Mucosa of descending colon (tissue), 3 donors: ENCODE data around the gene KTN1. TPM values are rescaled to one million over a fixed set of nuclear protein-coding genes. Genes with fewer than 3 reads are reported as not detected.

Experiments used
- ATAC-seq: fragments of 200-7000 bp; cut with Tn5 transposase; one replicate; pipeline ENCODE4 v1.9.1; 2020; ENCODE audit warnings: mild to moderate bottlenecking, moderate library complexity
- DNase-seq, 3 donors: peaks; one replicate each; pipeline ENCODE4 v3.0.0-alpha.2; 2020
- H3K36me3 ChIP-seq: fragments of 200-600 bp; one replicate; pipeline ENCODE4 v1.8.0; 2021; ENCODE audit warnings: low read depth, mild to moderate bottlenecking
- H3K4me1 ChIP-seq: fragments of 200-600 bp; one replicate; pipeline ENCODE4 v1.8.0; 2021; ENCODE audit warnings: low read depth, mild to moderate bottlenecking
- H3K4me3 ChIP-seq: fragments of 200-600 bp; one replicate; pipeline ENCODE4 v1.8.0; 2021; ENCODE audit warnings: mild to moderate bottlenecking
- H3K9me3 ChIP-seq: fragments of 200-600 bp; one replicate; pipeline ENCODE4 v1.8.0; 2021; ENCODE audit warnings: mild to moderate bottlenecking
- intact Hi-C, 2 donors: fragments of 100-400 bp; cut with DNase I in 1 of 2; cut with micrococcal nuclease in 1 of 2; formaldehyde crosslinking; loops; one replicate each; pipeline versions ENCODE4 v1.11.0 to v1.11.1; 2022; cut with DNase I, micrococcal nuclease
- total RNA-seq, 3 donors: library from RNA; stranded (reverse); fragmentation: NEBNext Ultra II Directional in 2 of 3; extraction: Animal tissue kit (Norgen Biotek cat#: 25700) in 2 of 3; gene quantifications; one replicate each; pipeline versions ENCODE4 v1.2.1 to v1.2.4, GENCODE V29; 2021 to 2023
- TF ChIP-seq, protein P1 (sequence below): fragments of 200-600 bp; IDR thresholded peaks from one replicate; pipeline ENCODE4 v1.8.0; 2022; ENCODE audit warnings: antibody characterized with exemption, mild to moderate bottlenecking
- donor health status: DM: no; HTN: no; CAD: no; lungs with moderate emphysema.
- donor health status: DM: no; HTN: no; CAD: no.
- donor health status: DM: no; HTN: yes; CAD: no.

Gene KTN1
- total RNA-seq, 3 donors from 2014 or later: 181 to 299 (median 251) TPM

- TF ChIP-seq, protein P1, sequence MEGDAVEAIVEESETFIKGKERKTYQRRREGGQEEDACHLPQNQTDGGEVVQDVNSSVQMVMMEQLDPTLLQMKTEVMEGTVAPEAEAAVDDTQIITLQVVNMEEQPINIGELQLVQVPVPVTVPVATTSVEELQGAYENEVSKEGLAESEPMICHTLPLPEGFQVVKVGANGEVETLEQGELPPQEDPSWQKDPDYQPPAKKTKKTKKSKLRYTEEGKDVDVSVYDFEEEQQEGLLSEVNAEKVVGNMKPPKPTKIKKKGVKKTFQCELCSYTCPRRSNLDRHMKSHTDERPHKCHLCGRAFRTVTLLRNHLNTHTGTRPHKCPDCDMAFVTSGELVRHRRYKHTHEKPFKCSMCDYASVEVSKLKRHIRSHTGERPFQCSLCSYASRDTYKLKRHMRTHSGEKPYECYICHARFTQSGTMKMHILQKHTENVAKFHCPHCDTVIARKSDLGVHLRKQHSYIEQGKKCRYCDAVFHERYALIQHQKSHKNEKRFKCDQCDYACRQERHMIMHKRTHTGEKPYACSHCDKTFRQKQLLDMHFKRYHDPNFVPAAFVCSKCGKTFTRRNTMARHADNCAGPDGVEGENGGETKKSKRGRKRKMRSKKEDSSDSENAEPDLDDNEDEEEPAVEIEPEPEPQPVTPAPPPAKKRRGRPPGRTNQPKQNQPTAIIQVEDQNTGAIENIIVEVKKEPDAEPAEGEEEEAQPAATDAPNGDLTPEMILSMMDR: no peak
- no peak for DNase-seq
- intact Hi-C loops: no loop called here
- no peaks in the 10 kb centered on the region for H3K9me3 ChIP-seq
- ATAC-seq: no peak
- H3K4me1 ChIP-seq: no peaks in the 10 kb centered on the region
- H3K36me3 ChIP-seq: peaks cover under 1% of the 10 kb centered on the region
- no peak overlapping the region for H3K4me3 ChIP-seq
These were observed 45.5 kb downstream of the KTN1 start for GRCh38 chr14:55625481-55625880.

GRCh38 chr14:55626131-55626530, 46.1 kb downstream of the KTN1 start:
- no peaks in the 10 kb centered on the region for H3K9me3 ChIP-seq
- H3K36me3 ChIP-seq: no peaks in the 10 kb centered on the region
- H3K4me1 ChIP-seq: no peaks in the 10 kb centered on the region
- DNase-seq: no peak
- TF ChIP-seq, protein P1: no peak
- no peak overlapping the region for H3K4me3 ChIP-seq
- intact Hi-C loops: no loop called here
- ATAC-seq: no peak

DNA sequence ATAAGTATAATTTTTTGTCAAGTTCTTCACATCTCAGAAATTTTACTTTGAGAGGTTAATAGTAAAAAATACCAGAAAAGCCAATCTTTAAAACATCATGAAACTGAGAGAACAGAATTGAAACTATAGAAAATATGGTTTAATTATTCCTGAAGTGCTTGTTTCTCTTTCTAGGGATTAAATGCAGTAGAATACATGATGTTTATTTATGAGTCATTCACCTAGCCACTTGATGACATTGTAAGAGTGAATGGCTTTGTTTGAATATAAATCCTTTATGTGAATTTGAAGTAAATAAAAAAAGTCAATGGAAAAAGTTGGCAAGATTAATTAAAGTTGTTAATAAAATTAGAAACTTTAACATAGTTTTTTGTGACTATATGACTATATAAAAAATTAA, 48.4 kb downstream of the KTN1 start:
- no peak for ATAC-seq
- Histone ChIP-seq H3K36me3 (no peaks in the 10 kb centered on the region), H3K9me3 (no peaks in the 10 kb centered on the region), H3K4me3 (no peak overlapping the region), H3K4me1 (no peaks in the 10 kb centered on the region)
- intact Hi-C loops: no loop called here
- DNase-seq: no peak
- TF ChIP-seq, protein P1: no peak

- intact Hi-C loops: no loop called here
- H3K4me1 ChIP-seq: no peaks in the 10 kb centered on the region
- TF ChIP-seq, protein P1: no peak
- no peak overlapping the region for H3K4me3 ChIP-seq
- ATAC-seq (no peak), DNase-seq (no peak)
- no peaks in the 10 kb centered on the region for H3K9me3 ChIP-seq
- H3K36me3 ChIP-seq: peaks cover 12% of the 10 kb centered on the region
These were observed 58.7 kb downstream of the KTN1 start for GRCh38 chr14:55638665-55639064.

DNA sequence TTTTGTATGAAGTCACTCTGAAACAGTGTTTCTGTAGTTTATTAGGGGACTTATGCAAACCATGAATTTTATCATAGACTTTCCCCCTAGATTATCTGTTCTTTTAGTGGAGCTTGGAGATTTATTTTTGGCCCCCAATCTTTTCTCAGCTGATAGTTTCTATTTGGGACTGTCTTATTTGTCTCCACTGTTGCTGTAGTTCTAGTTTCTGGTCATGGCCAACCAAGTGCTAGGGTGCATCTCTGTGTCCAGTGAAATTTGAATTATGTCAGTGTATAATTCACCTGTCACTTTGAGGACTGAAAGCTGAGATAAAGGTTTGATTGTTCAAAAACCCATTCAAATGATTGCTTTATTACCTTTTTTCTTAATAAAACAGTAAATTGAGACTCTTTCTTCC, 61.3 kb downstream of the KTN1 start:
- H3K36me3 ChIP-seq: peaks cover 8% of the 10 kb centered on the region
- TF ChIP-seq, protein P1: no peak
- no peak overlapping the region for H3K4me3 ChIP-seq
- intact Hi-C loops: no loop called here
- H3K4me1 ChIP-seq: no peaks in the 10 kb centered on the region
- ATAC-seq (no peak), DNase-seq (no peak)
- H3K9me3 ChIP-seq: no peaks in the 10 kb centered on the region

GRCh38 chr14:55641954-55642353, 61.9 kb downstream of the KTN1 start:
- ATAC-seq: no peak
- Histone ChIP-seq H3K4me3 (no peak overlapping the region), H3K9me3 (no peaks in the 10 kb centered on the region), H3K36me3 (peaks cover 2% of the 10 kb centered on the region), H3K4me1 (no peaks in the 10 kb centered on the region)
- DNase-seq: no peak
- TF ChIP-seq, protein P1: no peak
- intact Hi-C loops: no loop called here
